SIG-M5 (cell line): ENCODE results near the gene ANKRA2.
A peak's percentile ranks its signal among the peaks of the same experiment; 100 is the strongest.
"Not testable (repeated sequence)": the region's sequence is repeated elsewhere in the genome, so short reads cannot be mapped to it uniquely, and the experiment has no call there.

Experiments
- DNase-seq: peaks from one replicate; lab custom pipeline; 2025; lab: John Stamatoyannopoulos, UW

ANKRA2 gene

DNA sequence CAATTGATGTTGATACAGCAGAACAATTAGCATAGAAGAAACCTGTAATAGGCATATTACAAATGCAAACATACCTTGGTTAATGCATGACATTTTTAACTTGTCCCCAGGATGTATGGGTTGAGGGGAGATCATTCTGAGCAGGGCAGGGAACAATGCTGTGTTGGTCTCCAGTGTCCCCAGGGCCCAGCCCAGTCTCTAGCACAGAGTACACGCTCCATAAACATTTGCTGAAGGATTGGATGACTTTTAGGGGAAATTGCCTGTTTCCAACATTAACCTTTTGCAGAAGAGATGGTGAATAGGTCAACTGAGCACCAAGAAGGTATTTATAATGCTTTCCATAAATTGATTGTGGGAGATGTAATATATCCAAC, 20.0 kb downstream of the ANKRA2 start:
- DNase-seq = no peak

GRCh38 chr5:73544429-73545402, 20.7 kb downstream of the ANKRA2 start:
- DNase-seq = no peak

GRCh38 chr5:73542020-73542419, 23.4 kb downstream of the ANKRA2 start:
- DNase-seq = no peak

DNA sequence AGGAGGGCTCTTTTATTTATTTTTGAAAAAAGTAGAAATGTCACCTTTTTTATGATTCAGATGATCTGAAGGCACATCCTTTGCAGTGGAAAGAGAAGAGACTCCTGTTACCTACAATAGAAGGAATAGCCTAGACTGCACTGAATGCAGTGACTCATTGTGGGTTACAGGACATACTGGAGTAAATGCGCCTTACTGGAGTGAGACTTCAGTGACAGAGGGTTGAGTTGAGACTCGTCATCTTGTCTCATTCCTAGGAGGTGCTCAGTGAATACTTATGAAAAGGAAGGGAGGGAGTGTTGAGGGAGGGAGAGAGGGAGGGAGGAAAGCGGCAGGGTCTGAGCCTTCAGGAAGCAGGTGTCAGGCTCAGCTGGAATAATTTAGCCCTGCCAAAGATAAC, 25.2 kb downstream of the ANKRA2 start:
- DNase-seq = no peak

- DNase-seq = no peak
Measured at GRCh38 chr5:73539730-73540129, 25.7 kb downstream of the ANKRA2 start.

DNA sequence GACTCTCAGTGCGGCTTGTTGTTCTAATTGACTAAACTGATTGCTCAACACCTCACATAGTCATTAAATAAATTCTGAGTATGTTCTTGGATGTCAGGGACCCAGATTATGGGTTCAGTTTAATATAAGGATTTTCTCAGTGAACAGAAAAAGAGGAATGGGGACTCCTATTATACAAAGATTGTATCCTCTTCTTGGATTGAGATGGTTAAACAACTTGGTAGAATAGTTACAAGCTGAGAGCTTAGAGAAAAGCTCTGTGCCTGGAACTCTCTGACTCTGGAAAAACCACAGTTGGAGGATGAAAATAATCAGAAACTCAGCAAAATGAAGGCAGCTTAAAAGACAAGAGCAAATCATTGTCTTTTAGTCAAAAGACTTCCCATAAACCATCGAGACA, 30.5 kb downstream of the ANKRA2 start:
- DNase-seq = no peak

- DNase-seq = no peak
Measured at GRCh38 chr5:73534011-73534644, 31.3 kb downstream of the ANKRA2 start.

DNA sequence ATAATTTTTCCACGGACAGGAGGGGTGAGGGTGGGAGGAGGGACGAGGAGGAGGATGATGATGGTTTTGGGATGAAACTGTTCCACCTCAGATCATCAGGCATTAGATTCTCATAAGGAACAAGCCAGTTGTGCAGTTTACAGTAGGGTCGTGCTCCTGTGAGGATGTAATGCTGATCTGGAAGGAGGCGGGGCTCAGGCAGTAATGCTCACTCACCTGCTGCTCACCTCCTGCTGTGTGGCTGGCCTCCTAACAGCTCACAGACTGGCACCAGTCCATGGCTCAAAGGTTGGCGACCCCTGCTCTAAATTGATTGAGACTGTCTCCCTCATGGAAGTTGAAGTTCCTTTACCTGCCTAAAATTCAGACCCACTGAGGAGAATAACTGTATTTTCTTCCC, 33.2 kb downstream of the ANKRA2 start:
- DNase-seq = no peak

- DNase-seq = no peak
Measured at GRCh38 chr5:73531356-73531755, 34.1 kb downstream of the ANKRA2 start.

- no peak for DNase-seq
Measured at GRCh38 chr5:73529081-73529480, 36.4 kb downstream of the ANKRA2 start.

DNA sequence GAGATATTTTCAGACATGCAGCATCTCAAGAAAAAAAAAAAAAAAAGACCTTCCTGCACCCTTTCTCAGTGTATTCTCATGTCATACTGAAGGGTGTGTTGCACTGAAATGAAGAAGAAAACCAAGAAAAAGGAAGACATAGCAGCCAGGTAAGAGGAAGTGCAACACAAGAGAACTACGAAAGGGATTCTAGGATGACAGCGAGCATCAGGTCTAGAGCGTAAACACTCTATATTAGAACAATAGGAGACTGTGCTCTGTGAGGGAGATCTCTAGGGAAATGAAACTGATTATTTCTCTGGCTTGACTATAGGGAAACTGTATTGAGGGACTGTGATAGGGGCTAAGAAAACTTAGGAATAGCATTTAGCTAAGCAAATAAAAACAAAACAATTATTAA, 37.2 kb downstream of the ANKRA2 start:
- no peak for DNase-seq

DNA sequence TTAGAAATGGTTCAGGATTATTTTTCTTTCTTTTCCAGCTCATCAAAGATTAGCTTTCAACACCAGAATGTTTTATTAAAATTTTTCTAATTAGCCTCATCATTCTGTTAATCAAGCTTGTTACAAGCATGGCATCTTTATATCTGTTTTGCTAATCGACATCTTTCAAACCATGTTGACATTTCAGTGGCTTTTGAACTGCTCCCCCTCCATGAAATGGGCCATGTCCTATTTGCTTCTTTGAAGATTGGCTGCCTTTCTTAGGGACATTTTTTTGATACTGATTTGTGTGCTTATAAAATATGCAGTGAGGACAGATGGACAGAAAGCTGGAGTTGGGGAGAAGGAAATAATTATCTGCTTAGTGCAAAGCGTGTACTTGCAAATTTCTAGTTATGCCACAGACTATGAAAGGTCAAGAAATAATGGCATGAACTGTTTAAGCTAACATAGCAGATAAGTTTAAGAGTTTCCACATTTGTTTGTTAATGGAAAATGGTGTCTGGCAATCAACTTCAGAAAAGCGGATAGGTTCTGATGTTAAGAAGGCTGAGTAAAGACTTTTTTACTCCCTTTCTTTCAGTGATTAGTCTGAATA, 39.7 kb downstream of the ANKRA2 start:
- DNase-seq = no peak

DNA sequence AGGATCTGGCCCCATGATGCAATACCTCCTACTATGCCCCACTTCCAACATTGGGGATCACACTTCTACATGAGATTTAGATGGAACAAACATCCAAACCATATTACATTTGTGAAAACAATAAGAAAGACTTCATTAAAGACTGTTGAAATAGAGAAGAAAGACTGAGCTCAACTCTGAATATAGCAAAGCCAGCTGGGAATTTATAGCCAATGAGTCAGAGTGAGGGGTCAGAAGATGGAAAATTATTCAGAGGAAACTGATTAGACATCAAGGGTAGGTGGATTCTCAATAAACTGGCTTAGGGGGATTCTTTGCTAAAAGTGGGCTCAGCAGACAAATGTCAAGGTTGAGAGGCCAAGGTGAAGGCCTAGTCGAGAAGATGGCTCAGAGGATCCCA, 41.6 kb downstream of the ANKRA2 start:
- no peak for DNase-seq

DNA sequence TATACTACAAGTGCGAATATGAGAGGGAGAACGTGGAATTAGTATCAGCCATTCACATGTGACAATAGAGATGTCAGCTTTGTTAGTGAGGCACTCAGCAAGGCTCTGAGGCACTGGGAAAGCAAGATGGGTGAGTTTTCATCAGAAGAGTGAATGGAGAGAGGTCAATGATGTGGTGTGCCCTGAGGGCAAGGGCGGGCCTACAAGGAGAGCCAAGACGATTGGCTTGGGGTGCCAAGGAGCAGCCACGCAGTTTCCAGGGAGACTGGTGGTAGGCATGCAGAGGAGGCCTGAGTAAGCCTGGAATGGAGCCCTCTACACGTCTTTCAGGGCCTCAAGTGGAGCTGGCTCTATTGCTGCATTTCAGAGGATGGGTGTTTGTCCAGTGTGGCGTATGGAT, 42.5 kb downstream of the ANKRA2 start:
- DNase-seq = no peak

- peak; percentile 68 for DNase-seq
Measured at GRCh38 chr5:73519531-73520283, 45.7 kb downstream of the ANKRA2 start.

DNA sequence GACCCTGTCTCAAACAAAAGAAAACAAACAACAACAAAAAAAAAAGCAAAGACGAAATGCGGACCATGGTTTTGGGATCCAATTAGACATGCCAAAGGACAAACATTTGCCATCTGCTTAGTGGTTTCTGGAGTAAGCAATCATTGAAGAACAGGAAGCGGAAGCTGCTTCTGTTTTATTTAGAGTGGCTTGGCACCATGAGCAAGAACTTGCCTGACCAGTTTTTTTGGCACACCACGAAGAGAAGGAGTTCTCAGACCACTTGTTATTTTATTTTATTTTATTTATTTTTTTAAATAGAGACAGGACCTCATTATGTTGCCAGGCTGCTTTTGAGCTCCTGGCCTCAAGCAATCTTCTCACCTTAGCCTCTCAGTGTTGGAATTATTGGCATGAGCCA, 50.2 kb downstream of the ANKRA2 start:
- no peak for DNase-seq

GRCh38 chr5:73514418-73514817, 51.0 kb downstream of the ANKRA2 start:
- no peak for DNase-seq

GRCh38 chr5:73513996-73514395, 51.4 kb downstream of the ANKRA2 start:
- no peak for DNase-seq

DNA sequence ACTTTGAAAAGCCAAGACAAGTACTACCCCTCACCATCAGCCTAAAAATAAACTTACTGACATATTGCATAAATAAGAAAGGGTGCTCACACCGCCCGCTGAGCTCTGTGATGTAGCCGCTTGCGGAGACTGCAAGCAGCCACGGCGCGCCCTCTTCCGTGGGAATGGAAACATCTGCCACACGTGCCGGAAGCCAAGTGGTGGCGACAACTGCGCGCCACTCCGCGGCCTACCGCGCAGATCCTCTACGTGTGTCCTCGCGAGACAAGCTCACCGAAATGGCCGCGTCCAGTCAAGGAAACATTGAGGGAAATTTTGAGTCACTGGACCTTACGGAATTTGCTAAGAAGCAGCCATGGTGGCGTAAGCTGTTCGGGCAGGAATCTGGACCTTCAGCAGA, 56.9 kb downstream of the ANKRA2 start:
- not testable (repeated sequence) for DNase-seq

DNA sequence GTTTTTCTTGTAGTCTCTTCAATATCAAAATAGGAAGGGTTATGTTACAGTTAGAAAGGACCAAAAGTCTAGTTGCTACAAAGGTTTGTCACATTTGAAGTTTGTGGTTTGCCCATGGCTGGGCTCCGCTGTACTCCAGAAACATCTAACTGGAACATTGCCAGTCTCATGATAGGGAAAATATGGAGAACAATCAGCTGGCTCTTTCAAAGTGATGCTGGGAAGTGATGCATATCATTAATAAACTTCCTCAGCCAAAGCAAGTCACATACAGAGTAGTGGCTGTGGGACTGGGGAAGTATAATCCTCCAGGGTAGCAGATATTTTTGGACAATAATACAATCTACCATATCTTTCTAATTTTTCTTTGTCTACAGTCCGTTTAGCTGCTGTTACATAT, 58.4 kb downstream of the ANKRA2 start:
- no peak for DNase-seq

DNA sequence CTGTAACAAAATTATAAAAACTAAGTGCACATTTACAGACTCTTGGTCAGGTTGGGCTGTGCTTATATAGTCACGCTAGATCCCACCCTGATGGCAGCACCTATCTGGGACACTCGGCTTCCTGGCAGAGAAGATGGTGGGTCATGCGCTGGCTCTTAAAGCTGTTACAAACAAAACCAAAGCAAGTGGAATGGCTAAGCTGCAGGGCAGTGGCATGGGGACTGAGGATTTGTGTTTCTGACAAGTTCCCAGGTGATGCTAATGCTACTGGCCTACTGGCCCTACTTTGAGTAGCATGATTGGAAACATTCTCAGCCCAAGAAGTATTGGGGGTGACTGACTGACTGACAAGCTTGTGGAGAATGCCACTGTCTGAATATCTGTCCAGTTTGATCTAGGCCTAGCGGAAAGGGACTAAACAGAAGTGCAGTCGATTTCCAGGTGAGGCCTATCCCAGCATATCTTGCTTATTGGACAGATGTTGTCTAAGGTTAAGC, 58.9 kb downstream of the ANKRA2 start:
- DNase-seq = no peak
